ENCODE results near the gene GNAT1. TPM values are rescaled to one million over a fixed set of nuclear protein-coding genes. Genes with fewer than 3 reads are reported as not detected.
A peak's percentile ranks its signal among the peaks of the same experiment; 100 is the strongest.

Gene GNAT1
- total and polyA plus RNA-seq, 2 of the 13 experiments (the other 11 are each of a cell fraction or from before 2014, with no cell fraction given) = 0.15 TPM; not detected in 1

- TF ChIP-seq ARID3A (IDR thresholded peaks at IDR 0.05; ENCODE audit: low read depth, low read length) (no peak), KMT2B (CRISPR knock-in tag; IDR thresholded peaks at IDR 0.05) (peak; percentile 73), REXO4 (CRISPR knock-in tag; IDR thresholded peaks at IDR 0.05; ENCODE audit: borderline replicate concordance) (no peak), CBX5 (CRISPR knock-in tag; IDR thresholded peaks at IDR 0.05; ENCODE audit: borderline replicate concordance) (peak; percentile 99), MXI1 (IDR thresholded peaks at IDR 0.05; ENCODE audit: borderline replicate concordance, low read depth, low read length) (peak; percentile 43; the same call in 1 of the 3 replicates), RELA (CRISPR knock-in tag; IDR thresholded peaks at IDR 0.05) (peak; percentile 97), ZFYVE20 (CRISPR knock-in tag; IDR thresholded peaks at IDR 0.05; ENCODE audit: borderline replicate concordance, low read depth) (no peak), SKI (IDR thresholded peaks at IDR 0.05; ENCODE audit: partially characterized antibody) (peak; percentile 98), ZNF615 (CRISPR knock-in tag; IDR thresholded peaks at IDR 0.05; ENCODE audit: borderline replicate concordance) (no peak; the same call in 1 of the 2 replicates), ZNF605 (CRISPR knock-in tag; IDR thresholded peaks at IDR 0.05) (peak; percentile 94), ZNF691 (CRISPR knock-in tag; IDR thresholded peaks at IDR 0.05; ENCODE audit: borderline replicate concordance, low read depth) (peak; percentile 42; the same call in 1 of the 2 replicates), ELF4 (CRISPR knock-in tag; IDR thresholded peaks at IDR 0.05; ENCODE audit: borderline replicate concordance) (no peak), ZNF180 (CRISPR knock-in tag; IDR thresholded peaks at IDR 0.05; ENCODE audit: borderline replicate concordance, low read depth) (no peak), TRAFD1 (CRISPR knock-in tag; IDR thresholded peaks at IDR 0.05; ENCODE audit: borderline replicate concordance) (peak; percentile 81; the same call in 1 of the 2 replicates), SRSF9 (IDR thresholded peaks at IDR 0.05; ENCODE audit: borderline replicate concordance, insufficient read depth, low read depth, low read length, poor library complexity, severe bottlenecking) (no peak), ZNF761 (CRISPR knock-in tag; conservative IDR thresholded peaks at IDR 0.05) (0 out of 2 replicates have a peak, but pooled peaks have one; percentile 49), NFE2L1 (CRISPR knock-in tag; IDR thresholded peaks at IDR 0.05; ENCODE audit: borderline replicate concordance) (no peak), ZNF567 (CRISPR knock-in tag; IDR thresholded peaks at IDR 0.05; ENCODE audit: borderline replicate concordance) (no peak; the same call in 1 of the 2 replicates), TCF7 (IDR thresholded peaks at IDR 0.05; ENCODE audit: low read depth) (peak; percentile 100), TBX2 (CRISPR knock-in tag; IDR thresholded peaks at IDR 0.05; ENCODE audit: borderline replicate concordance) (peak; percentile 100), GPN1 (CRISPR knock-in tag; IDR thresholded peaks at IDR 0.05; ENCODE audit: borderline replicate concordance) (0 out of 2 replicates have a peak, but pooled peaks have one; percentile 33), MAZ (IDR thresholded peaks at IDR 0.05; ENCODE audit: borderline replicate concordance, low read depth, low read length) (peak; percentile 6; the same call in 1 of the 2 replicates), MAZ (CRISPR knock-in tag; IDR thresholded peaks at IDR 0.05; ENCODE audit: low read depth) (peak; percentile 88), MED13 (CRISPR knock-in tag; IDR thresholded peaks at IDR 0.05) (peak; percentile 86; the same call in 1 of the 2 replicates)
- TF ChIP-seq, protein P1, sequence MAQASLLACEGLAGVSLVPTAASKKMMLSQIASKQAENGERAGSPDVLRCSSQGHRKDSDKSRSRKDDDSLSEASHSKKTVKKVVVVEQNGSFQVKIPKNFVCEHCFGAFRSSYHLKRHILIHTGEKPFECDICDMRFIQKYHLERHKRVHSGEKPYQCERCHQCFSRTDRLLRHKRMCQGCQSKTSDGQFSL (CRISPR knock-in tag; IDR thresholded peaks at IDR 0.05) = no peak; the same call in 1 of the 2 replicates
Measured at GRCh38 chr3:50171540-50172301, 19.7 kb upstream of the GNAT1 start (continued).

Data from HepG2 (cell line).